ENCODE measurements around the gene ZRANB3. TPM values are rescaled to one million over a fixed set of nuclear protein-coding genes. Genes with fewer than 3 reads are reported as not detected.

The ZRANB3 gene
- total and polyA plus RNA-seq, 2 of the 13 experiments (the other 11 are each of a cell fraction or from before 2014, with no cell fraction given): 5.8 to 25.2 TPM

DNA sequence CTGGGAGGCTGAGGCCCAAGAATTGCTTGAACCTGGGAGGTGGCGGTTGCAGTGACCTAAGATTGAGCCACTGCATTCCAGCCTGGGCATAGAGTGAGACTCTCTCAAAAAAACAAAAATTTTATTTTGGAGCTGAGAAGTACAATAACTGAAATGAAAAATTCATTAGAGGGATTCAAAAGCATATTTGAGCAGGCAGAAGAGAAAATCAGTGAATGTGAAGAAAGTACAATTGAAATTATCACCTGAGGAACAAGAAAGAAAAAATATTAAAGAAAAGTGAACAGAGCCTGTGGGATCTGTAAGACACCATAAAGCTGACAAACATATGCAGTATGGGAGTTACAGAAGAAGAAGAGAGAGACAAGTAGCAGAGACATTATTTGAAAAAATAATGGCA lies 341.9 kb downstream of the ZRANB3 start:
- ChIA-PET POLR2A (no interaction called here), CTCF (ENCODE audit: low intra/inter-chr PET ratio, low total read pairs) (no interaction called here)
- Histone ChIP-seq H2AFZ (ENCODE audit: low read length) (no peak overlapping the region), H3K9ac (ENCODE audit: insufficient read depth, low read depth, low read length) (no peak overlapping the region), H3K9me3 (ENCODE audit: low read length) (no peaks in the 10 kb centered on the region; the same call in 1 of the 2 replicates), H3K79me2 (ENCODE audit: insufficient read depth, low read length) (no peaks in the 10 kb centered on the region), H3K27me3 (ENCODE audit: control insufficient read depth in 1 of 2, insufficient read depth in 2 of 2, low read length in 2 of 2) (no peaks in the 10 kb centered on the region), H3K27ac (ENCODE audit: extremely low read length, insufficient read depth, low read length) (no peak overlapping the region), H3K4me3 (replicated peaks in 1 of 3; ENCODE audit: insufficient read depth in 1 of 3, low read depth in 2 of 3, low read length in 3 of 3) (no peak overlapping the region), H3K4me2 (ENCODE audit: low read depth, low read length) (no peak overlapping the region), H4K20me1 (ENCODE audit: insufficient read depth, low read length) (no peaks in the 10 kb centered on the region), H3K4me1 (ENCODE audit: insufficient read depth, low read length) (no peaks in the 10 kb centered on the region), H3K36me3 (replicated peaks in 1 of 2; ENCODE audit: control insufficient read depth in 1 of 2, insufficient read depth in 2 of 2, low read length in 2 of 2) (no peaks in the 10 kb centered on the region; a peak in 1 of 5 replicates)
- intact Hi-C loops (cut with micrococcal nuclease; ENCODE audit: unreplicated experiment) (no loop called here), in situ Hi-C loops (cut with HindIII; ENCODE audit: extremely low pct_ligation_motif_present, low pct_unique_long_range_greater_than_20kb) (no loop called here)
- no peak for ATAC-seq
- TF ChIP-seq, protein P1, sequence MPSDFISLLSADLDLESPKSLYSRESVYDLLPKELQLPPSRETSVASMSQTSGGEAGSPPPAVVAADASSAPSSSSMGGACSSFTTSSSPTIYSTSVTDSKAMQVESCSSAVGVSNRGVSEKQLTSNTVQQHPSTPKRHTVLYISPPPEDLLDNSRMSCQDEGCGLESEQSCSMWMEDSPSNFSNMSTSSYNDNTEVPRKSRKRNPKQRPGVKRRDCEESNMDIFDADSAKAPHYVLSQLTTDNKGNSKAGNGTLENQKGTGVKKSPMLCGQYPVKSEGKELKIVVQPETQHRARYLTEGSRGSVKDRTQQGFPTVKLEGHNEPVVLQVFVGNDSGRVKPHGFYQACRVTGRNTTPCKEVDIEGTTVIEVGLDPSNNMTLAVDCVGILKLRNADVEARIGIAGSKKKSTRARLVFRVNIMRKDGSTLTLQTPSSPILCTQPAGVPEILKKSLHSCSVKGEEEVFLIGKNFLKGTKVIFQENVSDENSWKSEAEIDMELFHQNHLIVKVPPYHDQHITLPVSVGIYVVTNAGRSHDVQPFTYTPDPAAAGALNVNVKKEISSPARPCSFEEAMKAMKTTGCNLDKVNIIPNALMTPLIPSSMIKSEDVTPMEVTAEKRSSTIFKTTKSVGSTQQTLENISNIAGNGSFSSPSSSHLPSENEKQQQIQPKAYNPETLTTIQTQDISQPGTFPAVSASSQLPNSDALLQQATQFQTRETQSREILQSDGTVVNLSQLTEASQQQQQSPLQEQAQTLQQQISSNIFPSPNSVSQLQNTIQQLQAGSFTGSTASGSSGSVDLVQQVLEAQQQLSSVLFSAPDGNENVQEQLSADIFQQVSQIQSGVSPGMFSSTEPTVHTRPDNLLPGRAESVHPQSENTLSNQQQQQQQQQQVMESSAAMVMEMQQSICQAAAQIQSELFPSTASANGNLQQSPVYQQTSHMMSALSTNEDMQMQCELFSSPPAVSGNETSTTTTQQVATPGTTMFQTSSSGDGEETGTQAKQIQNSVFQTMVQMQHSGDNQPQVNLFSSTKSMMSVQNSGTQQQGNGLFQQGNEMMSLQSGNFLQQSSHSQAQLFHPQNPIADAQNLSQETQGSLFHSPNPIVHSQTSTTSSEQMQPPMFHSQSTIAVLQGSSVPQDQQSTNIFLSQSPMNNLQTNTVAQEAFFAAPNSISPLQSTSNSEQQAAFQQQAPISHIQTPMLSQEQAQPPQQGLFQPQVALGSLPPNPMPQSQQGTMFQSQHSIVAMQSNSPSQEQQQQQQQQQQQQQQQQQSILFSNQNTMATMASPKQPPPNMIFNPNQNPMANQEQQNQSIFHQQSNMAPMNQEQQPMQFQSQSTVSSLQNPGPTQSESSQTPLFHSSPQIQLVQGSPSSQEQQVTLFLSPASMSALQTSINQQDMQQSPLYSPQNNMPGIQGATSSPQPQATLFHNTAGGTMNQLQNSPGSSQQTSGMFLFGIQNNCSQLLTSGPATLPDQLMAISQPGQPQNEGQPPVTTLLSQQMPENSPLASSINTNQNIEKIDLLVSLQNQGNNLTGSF (CRISPR knock-in tag; IDR thresholded peaks at IDR 0.05): no peak
- TF ChIP-seq ZNF709 (CRISPR knock-in tag; IDR thresholded peaks at IDR 0.05) (peak; percentile 74; the same call in 1 of the 2 replicates), ATM (IDR thresholded peaks at IDR 0.05; ENCODE audit: borderline replicate concordance) (no peak), ZNF660 (CRISPR knock-in tag; IDR thresholded peaks at IDR 0.05; ENCODE audit: borderline replicate concordance, low read depth) (no peak)
- BruUV-seq (replicated peaks): no TSS peak
- 86% methylated on average over 1 of the region's 1 CpG for WGBS (ENCODE audit: low lambda C conversion rate)
- FAIRE-seq: no peak
- DNase-seq (ENCODE audit: low spot score): no peak

Measured in HepG2 (cell line).